ENCODE results near the gene HUNK.

GRCh38 chr21:31923756-31924155 is 50.9 kb downstream of the HUNK start:
- TF ChIP-seq CTCF (IDR thresholded peaks at IDR 0.05; ENCODE audit: low read depth, low read length) (no peak), POLR2A (IDR thresholded peaks at IDR 0.05; ENCODE audit: extremely low read depth, insufficient read length) (no peak), MAX (IDR thresholded peaks at IDR 0.05; ENCODE audit: low read depth, low read length) (no peak)
